Neural cell (in vitro differentiated cells): Measurements from ENCODE around the gene UBN1. TPM values are rescaled to one million over a fixed set of nuclear protein-coding genes. Genes with fewer than 3 reads are reported as not detected.
A peak's percentile ranks its signal among the peaks of the same experiment; 100 is the strongest.

Experiments
- H2AFZ ChIP-seq: fragments of 200-600, 300-800 bp; sonication (generic), shearing (Covaris generic); 2 replicates; pipeline ENCODE4 v1.6.0; 2014; ENCODE audit warnings: low read depth, mild to moderate bottlenecking, antibody characterized with exemption, low read length, moderate library complexity
- H3F3A ChIP-seq: fragments of 200-600 bp; shearing (Covaris generic); 2 replicates; pipeline ENCODE4 v1.6.1; 2016; ENCODE audit warnings: mild to moderate bottlenecking, moderate library complexity, mixed read lengths, antibody characterized with exemption, low read length; ENCODE audit not compliant: insufficient read depth, poor library complexity, severe bottlenecking
- H3K27ac ChIP-seq: fragments of 200-600, 300-800 bp; sonication (generic), shearing (Covaris generic); 2 replicates; pipeline ENCODE4 v1.5.1; 2014; ENCODE audit warnings: mild to moderate bottlenecking, low read length, moderate library complexity
- H3K27me3 ChIP-seq: fragments of 300-800, 200-600 bp; sonication (generic), shearing (Covaris generic); 2 replicates; pipeline ENCODE4 v1.6.0; 2014; ENCODE audit warnings: mild to moderate bottlenecking, low read depth, low read length, moderate library complexity; ENCODE audit not compliant: insufficient read depth
- H3K36me3 ChIP-seq: fragments of 300-800, 200-600 bp; sonication (generic), shearing (Covaris generic); 2 replicates; pipeline ENCODE4 v1.5.1; 2014; ENCODE audit warnings: mild to moderate bottlenecking, antibody characterized with exemption, low read length, moderate library complexity; ENCODE audit not compliant: insufficient read depth
- H3K4me2 ChIP-seq: fragments of 300-800, 200-600 bp; sonication (generic), shearing (Covaris generic); 2 replicates; pipeline ENCODE4 v1.6.0; 2014; ENCODE audit warnings: mild to moderate bottlenecking, low read length
- H3K4me3 ChIP-seq: fragments of 300-800, 200-600 bp; sonication (generic), shearing (Covaris generic); 2 replicates; pipeline ENCODE4 v1.5.1; 2014; ENCODE audit warnings: mild to moderate bottlenecking, low read length, moderate library complexity
- H3K79me2 ChIP-seq: fragments of 200-600 bp; shearing (Covaris generic); replicated peaks from 2 replicates; pipeline ENCODE4 v1.6.0; 2014; ENCODE audit warnings: mild to moderate bottlenecking, low read length, moderate library complexity; ENCODE audit not compliant: insufficient read depth
- H3K9ac ChIP-seq: fragments of 300-800, 200-600 bp; sonication (generic), shearing (Covaris generic); 2 replicates; pipeline ENCODE4 v1.6.1; 2016; ENCODE audit warnings: mild to moderate bottlenecking, low read length, mixed read lengths
- H3K9me2 ChIP-seq: fragments of 200-600 bp; shearing (Covaris generic); 2 replicates; pipeline ENCODE4 v1.6.1; 2016; ENCODE audit warnings: mild to moderate bottlenecking, low read length, mixed read lengths; ENCODE audit not compliant: insufficient read depth
- H3K9me3 ChIP-seq: fragments of 200-600, 300-800 bp; sonication (generic), shearing (Covaris generic); 2 replicates; pipeline ENCODE4 v1.6.1; 2016; ENCODE audit warnings: mild to moderate bottlenecking, mixed run types, low read length, moderate library complexity, mixed read lengths
- H4K20me1 ChIP-seq: fragments of 200-600 bp; shearing (Covaris generic); 2 replicates; pipeline ENCODE4 v1.6.1; 2016; ENCODE audit warnings: mild to moderate bottlenecking, mixed run types; ENCODE audit not compliant: insufficient read depth
- EP300 ChIP-seq: fragments of 450-650 bp; conservative IDR thresholded peaks from 2 replicates; pipeline ENCODE4 v1.6.1; 2014; ENCODE audit warnings: antibody characterized with exemption, mild to moderate bottlenecking, moderate library complexity; ENCODE audit not compliant: poor library complexity, severe bottlenecking
- EZH2 ChIP-seq: fragments of 200-600, 300-800 bp; shearing (Covaris generic), sonication (generic); IDR thresholded peaks from 2 replicates; pipeline ENCODE4 v1.6.1; 2014; ENCODE audit warnings: antibody characterized with exemption, low read length, borderline replicate concordance, mild to moderate bottlenecking; ENCODE audit not compliant: insufficient read depth, poor library complexity, severe bottlenecking
- MXI1 ChIP-seq: fragments of 450-650 bp; conservative IDR thresholded peaks from 2 replicates; pipeline ENCODE4 v1.6.1; 2014; ENCODE audit warnings: antibody characterized with exemption, mild to moderate bottlenecking; ENCODE audit not compliant: poor library complexity, severe bottlenecking
- POLR2AphosphoS5 ChIP-seq: IDR thresholded peaks from 2 replicates; pipeline ENCODE4 v1.6.1; 2012
- RAD21 ChIP-seq: fragments of 450-650 bp; conservative IDR thresholded peaks from 2 replicates; pipeline ENCODE4 v1.6.1; 2014; ENCODE audit warnings: antibody characterized with exemption, mild to moderate bottlenecking, moderate library complexity
- SMC3 ChIP-seq: fragments of 450-650 bp; conservative IDR thresholded peaks from 2 replicates; pipeline ENCODE4 v1.6.1; 2014; ENCODE audit warnings: antibody characterized with exemption, mild to moderate bottlenecking, moderate library complexity; ENCODE audit not compliant: poor library complexity
- TAF1 ChIP-seq: IDR thresholded peaks from 2 replicates; pipeline ENCODE4 v1.6.1; 2012; ENCODE audit warnings: low read depth
- polyA minus RNA-seq: library from RNA; depleted of rRNA, polyadenylated mRNA; stranded (reverse); fragments of >200 nt; gene quantifications from 2 replicates; pipeline ENCODE4 v1.2.3, GENCODE V29; 2014
- polyA plus RNA-seq: library from polyadenylated mRNA; depleted of rRNA; stranded (reverse); fragments of >200 nt; gene quantifications from 2 replicates; pipeline ENCODE4 v1.2.3, GENCODE V29; 2014
- TF ChIP-seq, protein P1 (sequence below): fragments of 450-650 bp; IDR thresholded peaks from 2 replicates; pipeline ENCODE4 v1.5.1; 2014; ENCODE audit warnings: antibody characterized with exemption, mild to moderate bottlenecking, moderate library complexity; ENCODE audit not compliant: poor library complexity, severe bottlenecking
- TF ChIP-seq, protein P2 (sequence below): IDR thresholded peaks from 2 replicates; pipeline ENCODE4 v1.6.1; 2012; ENCODE audit warnings: borderline replicate concordance

The UBN1 gene, protein sequence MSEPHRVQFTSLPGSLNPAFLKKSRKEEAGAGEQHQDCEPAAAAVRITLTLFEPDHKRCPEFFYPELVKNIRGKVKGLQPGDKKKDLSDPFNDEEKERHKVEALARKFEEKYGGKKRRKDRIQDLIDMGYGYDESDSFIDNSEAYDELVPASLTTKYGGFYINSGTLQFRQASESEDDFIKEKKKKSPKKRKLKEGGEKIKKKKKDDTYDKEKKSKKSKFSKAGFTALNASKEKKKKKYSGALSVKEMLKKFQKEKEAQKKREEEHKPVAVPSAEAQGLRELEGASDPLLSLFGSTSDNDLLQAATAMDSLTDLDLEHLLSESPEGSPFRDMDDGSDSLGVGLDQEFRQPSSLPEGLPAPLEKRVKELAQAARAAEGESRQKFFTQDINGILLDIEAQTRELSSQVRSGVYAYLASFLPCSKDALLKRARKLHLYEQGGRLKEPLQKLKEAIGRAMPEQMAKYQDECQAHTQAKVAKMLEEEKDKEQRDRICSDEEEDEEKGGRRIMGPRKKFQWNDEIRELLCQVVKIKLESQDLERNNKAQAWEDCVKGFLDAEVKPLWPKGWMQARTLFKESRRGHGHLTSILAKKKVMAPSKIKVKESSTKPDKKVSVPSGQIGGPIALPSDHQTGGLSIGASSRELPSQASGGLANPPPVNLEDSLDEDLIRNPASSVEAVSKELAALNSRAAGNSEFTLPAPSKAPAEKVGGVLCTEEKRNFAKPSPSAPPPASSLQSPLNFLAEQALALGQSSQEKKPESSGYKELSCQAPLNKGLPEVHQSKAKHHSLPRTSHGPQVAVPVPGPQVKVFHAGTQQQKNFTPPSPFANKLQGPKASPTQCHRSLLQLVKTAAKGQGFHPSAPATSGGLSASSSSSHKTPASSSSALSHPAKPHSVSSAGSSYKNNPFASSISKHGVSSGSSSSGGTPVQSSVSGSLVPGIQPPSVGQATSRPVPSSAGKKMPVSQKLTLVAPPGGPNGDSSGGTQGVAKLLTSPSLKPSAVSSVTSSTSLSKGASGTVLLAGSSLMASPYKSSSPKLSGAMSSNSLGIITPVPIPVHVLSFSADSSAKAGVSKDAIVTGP (N-terminal part only)
- polyA plus RNA-seq (17.1 and 18.5 TPM in 2 replicates), polyA minus RNA-seq (35.2 and 40.2 TPM in 2 replicates)

DNA sequence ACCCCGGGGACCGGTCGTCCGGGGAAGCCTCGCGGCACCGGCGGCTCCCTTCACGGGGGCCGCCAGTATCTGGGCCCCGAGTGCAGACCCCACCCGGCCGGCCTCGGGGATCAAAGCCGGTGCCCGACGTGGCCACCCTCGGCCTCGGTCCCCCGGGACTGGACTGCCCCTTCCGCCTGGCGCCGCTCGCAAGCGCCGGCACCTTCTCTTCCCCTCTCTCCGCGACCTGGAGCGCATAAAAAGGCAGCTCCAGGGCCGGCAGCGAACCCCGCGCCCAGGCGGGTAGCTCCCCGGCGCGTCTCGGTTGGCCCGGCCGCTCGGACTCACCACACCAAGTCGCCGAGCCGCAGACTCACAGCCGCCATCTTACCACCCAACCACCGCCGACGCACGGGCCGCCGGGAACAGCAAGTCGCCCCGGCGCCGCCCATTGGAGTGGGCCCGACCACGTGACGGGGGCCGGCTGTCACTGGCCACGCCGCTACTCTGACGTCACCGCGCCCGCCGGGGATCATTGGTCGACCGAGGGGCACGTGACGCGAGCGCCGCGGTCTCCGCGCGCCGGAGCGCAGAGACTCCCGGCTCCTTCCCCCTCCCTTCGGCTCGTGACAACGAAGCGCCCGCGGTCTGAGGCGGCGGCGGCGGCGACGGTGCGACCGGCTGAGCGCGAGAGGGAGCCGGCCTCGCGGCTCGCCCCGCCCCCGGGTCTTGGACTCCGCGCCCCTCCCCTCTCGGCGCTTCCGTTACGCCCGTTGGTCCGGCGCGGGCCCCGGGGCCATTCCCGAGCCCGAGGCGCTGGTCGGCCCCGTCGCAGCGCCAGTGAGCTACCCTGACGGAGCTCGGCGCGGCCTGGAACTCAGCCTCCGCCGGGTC lies at the start of gene UBN1, which contains the start of gene GLYR1:
TSS of gene UBN1 (plus strand) at position 581 of the 873 bp plus-strand sequence. CDS start 5,437 bp downstream, outside the sequence.
TSS of gene GLYR1 (minus strand) at position 388 of the 873 bp plus-strand sequence. CDS start at position 365, 23 bp downstream.
- Histone ChIP-seq H3K9me3 (no peaks in the 10 kb centered on the region), H3K27me3 (no peaks in the 10 kb centered on the region), H3K4me2 (peak within 1 kb of the TSS; percentile 91), H3K4me3 (peak within 1 kb of the TSS; percentile 98), H3K79me2 (peaks cover 60% of the 10 kb centered on the region), H3K27ac (peak within 1 kb of the TSS; percentile 87), H3K9me2 (no peaks in the 10 kb centered on the region), H3K36me3 (no peaks in the 10 kb centered on the region), H3K9ac (peak within 1 kb of the TSS; percentile 92), H2AFZ (peak within 1 kb of the TSS; percentile 80), H3F3A (no peaks in the 10 kb centered on the region), H4K20me1 (no peaks in the 10 kb centered on the region)
- TF ChIP-seq, protein P1, sequence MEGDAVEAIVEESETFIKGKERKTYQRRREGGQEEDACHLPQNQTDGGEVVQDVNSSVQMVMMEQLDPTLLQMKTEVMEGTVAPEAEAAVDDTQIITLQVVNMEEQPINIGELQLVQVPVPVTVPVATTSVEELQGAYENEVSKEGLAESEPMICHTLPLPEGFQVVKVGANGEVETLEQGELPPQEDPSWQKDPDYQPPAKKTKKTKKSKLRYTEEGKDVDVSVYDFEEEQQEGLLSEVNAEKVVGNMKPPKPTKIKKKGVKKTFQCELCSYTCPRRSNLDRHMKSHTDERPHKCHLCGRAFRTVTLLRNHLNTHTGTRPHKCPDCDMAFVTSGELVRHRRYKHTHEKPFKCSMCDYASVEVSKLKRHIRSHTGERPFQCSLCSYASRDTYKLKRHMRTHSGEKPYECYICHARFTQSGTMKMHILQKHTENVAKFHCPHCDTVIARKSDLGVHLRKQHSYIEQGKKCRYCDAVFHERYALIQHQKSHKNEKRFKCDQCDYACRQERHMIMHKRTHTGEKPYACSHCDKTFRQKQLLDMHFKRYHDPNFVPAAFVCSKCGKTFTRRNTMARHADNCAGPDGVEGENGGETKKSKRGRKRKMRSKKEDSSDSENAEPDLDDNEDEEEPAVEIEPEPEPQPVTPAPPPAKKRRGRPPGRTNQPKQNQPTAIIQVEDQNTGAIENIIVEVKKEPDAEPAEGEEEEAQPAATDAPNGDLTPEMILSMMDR = no peak
- TF ChIP-seq EP300 (peak; percentile 28), MXI1 (peak; percentile 68), TAF1 (peak; percentile 88), RAD21 (no peak), SMC3 (peak; percentile 58), EZH2 (no peak), POLR2AphosphoS5 (peak; percentile 88)
- TF ChIP-seq, protein P2, sequence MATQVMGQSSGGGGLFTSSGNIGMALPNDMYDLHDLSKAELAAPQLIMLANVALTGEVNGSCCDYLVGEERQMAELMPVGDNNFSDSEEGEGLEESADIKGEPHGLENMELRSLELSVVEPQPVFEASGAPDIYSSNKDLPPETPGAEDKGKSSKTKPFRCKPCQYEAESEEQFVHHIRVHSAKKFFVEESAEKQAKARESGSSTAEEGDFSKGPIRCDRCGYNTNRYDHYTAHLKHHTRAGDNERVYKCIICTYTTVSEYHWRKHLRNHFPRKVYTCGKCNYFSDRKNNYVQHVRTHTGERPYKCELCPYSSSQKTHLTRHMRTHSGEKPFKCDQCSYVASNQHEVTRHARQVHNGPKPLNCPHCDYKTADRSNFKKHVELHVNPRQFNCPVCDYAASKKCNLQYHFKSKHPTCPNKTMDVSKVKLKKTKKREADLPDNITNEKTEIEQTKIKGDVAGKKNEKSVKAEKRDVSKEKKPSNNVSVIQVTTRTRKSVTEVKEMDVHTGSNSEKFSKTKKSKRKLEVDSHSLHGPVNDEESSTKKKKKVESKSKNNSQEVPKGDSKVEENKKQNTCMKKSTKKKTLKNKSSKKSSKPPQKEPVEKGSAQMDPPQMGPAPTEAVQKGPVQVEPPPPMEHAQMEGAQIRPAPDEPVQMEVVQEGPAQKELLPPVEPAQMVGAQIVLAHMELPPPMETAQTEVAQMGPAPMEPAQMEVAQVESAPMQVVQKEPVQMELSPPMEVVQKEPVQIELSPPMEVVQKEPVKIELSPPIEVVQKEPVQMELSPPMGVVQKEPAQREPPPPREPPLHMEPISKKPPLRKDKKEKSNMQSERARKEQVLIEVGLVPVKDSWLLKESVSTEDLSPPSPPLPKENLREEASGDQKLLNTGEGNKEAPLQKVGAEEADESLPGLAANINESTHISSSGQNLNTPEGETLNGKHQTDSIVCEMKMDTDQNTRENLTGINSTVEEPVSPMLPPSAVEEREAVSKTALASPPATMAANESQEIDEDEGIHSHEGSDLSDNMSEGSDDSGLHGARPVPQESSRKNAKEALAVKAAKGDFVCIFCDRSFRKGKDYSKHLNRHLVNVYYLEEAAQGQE = no peak
